ENCODE data around the gene MLKL. TPM values are rescaled to one million over a fixed set of nuclear protein-coding genes. Genes with fewer than 3 reads are reported as not detected.

The MLKL gene
- total and polyA plus RNA-seq, 2 of the 13 experiments (the other 11 are each of a cell fraction or from before 2014, with no cell fraction given), result 6.4 to 10.7 TPM

- TF ChIP-seq RERE (CRISPR knock-in tag; IDR thresholded peaks at IDR 0.05; ENCODE audit: low read depth) (no peak), HNRNPLL (IDR thresholded peaks at IDR 0.05; ENCODE audit: low read depth, low read length, poor library complexity, severe bottlenecking) (peak; percentile 32), THAP8 (CRISPR knock-in tag; IDR thresholded peaks at IDR 0.05; ENCODE audit: borderline replicate concordance) (no peak), RAD21 (CRISPR knock-in tag; IDR thresholded peaks at IDR 0.05) (no peak), STAT6 (CRISPR knock-in tag; IDR thresholded peaks at IDR 0.05; ENCODE audit: borderline replicate concordance) (no peak), SNAPC5 (CRISPR knock-in tag; IDR thresholded peaks at IDR 0.05; ENCODE audit: borderline replicate concordance) (no peak), ZNF235 (CRISPR knock-in tag; IDR thresholded peaks at IDR 0.05; ENCODE audit: borderline replicate concordance) (no peak), ZBTB40 (IDR thresholded peaks at IDR 0.05) (no peak), ZBTB40 (CRISPR knock-in tag; IDR thresholded peaks at IDR 0.05) (no peak)
These were observed 33.9 kb upstream of the MLKL start (continued) for GRCh38 chr16:74734361-74735161.

Data from HepG2 (cell line).